CD1c-positive myeloid dendritic cell (primary cell): ENCODE results near the gene BMP8B.

Experiments used
- DNase-seq: peaks from one replicate; pipeline ENCODE4 v3.0.0-alpha.2; 2016; ENCODE audit errors: extremely low spot score

BMP8B gene

DNA sequence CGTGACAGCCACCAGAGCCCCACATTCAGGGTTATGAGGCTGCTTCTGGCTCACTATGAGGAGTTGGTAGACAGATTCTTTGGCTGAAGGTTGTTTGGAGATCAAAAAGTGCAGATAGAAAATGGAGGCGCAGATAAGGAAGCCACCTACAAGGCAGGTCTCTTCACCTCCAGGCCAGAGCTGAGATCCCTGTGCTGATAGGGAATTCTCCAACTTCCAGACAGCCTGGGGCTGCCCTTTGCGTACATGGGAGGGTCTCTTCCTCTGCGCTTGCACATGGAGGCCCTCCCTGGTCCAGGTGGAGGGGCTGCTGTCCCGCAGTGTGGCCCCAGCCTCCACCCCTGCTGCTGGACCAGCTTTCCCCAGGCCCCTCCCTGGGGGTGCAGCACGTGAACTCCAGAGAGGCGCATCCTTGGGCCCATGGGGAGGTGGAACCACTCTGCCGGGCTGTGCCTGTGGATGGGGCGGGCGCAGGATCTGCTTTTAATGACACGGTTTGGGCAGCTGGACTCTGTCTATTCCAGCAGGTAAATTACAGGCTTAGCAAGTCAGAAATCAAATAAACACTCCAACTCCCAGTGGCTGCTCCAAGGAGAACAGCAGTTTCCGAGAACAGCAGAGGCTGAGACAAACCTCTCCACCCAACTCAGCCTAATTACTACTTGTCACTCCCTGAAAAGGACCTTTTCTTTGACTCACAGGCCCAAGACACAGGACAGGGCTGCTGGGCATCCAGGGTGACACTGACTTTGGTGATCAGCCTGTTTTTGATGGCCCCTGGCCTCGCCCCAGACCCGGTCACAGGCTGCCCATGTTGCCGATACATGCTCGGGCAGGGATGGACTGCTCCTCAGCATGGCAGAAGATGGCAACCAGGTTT lies 29.9 kb downstream of the BMP8B start:
- no peak for DNase-seq

DNA sequence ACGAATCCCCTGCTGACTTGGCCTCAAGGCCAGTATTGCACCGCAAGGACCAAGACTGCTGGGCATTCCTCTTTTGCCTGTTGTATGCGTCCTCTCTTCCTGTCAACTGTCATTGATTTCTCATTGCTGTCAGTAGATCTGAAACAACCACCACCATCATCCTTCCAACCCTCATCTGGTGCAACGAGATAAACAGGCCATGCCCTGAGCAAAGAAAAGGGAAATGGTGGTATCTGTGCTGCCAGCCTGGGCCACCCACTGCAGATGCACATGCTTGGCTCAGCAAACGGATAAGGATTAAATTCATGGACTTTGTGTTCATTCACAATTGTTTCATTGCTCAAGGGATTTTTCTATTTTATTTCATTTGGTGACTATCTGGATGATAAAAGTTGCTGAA lies 31.2 kb downstream of the BMP8B start:
- no peak for DNase-seq

DNA sequence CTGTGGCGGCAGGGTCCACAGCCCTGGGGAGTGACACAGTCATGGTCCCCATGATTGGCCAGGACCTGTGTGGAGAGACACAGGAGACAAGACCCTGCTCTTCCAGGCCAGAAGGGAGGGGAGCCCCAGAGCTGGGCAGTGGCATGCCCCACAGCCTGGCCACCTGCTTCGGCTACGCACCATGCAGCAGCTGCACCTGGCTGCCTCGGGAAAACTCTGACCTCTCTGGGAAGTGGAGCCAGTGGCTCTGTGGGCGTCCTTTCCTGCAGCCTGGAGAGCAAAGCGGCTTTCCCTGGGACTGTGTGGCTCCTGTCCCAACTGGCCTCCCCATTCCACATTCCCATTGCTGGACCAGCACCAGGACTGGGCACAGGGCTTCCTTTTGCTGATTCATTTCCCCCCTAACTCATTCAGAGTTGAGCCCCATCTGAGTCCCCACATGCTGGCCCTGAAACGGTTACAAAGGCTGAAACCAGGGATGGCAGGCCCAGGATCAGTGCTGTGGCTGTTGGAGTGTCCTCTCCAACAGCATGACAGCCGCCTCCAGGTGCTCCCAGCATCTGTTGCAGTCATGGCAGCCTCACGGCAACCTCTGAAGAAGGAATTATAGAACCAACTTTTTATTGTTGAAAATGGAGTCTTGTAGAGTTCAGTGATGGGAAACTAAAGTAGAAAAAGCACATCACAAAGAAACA lies 32.6 kb downstream of the BMP8B start:
- DNase-seq: no peak

DNA sequence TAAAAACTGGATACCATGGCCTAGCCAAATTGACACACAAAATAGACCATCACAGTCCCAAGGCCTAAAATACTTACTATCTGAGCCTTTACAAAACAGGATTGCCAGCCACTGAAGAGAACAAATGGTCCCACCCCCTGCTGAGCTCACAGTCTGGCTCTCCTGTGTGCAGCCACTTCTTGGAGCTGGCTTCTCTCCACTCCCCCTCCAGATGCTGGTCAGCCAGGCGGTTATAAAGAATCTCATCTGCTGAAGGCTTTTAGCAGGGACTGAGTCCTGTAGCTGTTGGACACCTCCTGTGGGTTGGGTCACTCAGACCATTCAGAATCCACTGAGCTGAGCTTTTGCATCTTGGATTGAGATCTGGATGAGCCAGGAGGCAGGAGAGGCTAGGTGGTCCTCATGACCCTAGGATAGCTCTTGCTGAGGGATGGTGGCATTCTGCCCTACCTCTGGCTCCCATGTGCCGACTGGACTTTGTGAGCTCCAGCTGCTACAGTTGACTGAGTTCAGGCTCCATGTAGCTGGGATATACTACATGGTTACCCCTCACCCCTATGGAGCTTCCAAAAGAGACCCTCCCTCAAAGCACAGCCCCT lies 33.7 kb downstream of the BMP8B start:
- DNase-seq: no peak

DNA sequence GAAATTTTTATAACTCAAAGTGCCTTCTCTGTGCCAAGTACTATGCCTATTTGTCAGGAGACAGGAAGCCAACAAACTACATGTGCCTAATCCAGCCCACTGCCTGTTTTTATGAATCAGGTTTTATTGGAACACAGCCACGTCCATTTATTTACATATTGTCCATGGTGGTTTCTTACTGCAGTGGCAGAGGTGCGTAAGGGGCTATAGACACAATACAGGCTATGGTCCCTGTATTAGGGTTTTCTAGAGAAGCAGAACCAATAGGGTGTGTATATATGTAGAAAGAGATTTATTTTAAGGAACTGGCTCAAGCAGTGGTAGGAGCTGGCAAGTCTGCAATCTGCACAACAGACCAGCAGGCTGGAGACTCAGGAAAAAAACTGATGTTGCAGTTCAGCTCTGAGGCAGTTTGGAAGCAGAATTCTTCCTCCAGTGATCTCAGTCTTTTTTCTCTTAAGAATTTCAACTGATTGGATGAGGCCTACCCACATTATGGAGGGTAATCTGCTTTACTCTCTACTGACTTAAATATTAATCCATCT lies 34.6 kb downstream of the BMP8B start:
- DNase-seq: no peak

DNA sequence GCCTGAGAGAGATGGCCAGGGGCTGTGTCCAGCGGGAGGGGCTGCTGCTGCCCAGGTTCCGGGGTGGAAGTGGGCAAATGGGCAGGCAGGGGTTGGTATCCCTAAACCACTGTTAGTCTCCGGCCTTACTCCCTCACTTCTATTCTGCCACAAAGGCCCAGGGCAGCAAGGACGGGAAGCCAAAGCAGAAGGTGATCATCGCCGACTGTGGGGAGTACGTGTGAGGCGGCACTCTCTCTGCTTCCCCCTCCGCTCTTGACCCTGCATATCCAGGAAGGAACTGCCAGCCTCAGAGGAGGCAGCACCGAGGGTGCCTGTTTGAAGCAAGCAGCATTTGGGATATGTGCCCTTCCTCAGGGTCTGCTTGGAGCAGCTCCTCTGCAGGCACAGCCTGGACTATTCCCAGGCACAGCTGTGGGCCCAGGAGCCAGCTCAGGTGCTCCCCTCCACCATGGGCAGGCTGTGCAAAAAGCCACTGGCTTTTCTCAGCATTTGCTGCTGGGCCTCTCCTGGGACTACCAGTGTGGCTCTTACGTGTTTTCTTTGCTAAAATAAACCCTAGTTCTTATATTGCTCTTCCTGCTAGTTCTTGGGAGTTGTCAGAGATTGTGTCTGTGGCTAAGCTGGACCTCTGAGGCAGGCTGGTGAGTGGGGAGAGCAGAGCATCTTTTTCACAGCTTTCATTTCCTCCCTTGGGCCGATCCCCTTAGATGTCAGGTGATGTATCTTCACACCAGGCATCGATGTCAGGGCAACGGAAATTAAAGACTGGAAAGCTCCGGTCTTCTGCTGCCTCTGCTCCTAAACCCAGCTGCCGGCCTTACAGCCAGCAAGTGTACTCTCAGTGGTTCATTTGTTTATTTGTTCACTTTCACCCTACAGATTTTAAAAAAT lies 35.3 kb downstream of the BMP8B start:
- DNase-seq: no peak

DNA sequence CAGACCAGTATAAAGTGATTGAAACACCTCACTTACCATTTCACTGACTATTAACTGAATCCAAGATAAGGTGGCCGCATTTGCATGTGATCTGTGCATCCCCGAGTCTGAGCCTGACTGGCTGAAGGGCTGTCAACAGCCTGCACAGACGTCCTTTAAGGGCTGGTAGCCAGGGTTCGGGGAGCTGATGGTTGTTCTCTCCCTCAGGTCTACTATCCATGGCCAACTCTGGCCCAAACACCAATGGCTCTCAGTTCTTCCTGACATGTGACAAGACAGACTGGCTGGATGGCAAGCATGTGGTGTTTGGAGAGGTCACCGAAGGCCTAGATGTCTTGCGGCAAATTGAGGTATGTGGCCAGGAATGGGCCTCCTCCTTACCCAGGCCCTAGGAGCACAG lies 36.0 kb downstream of the BMP8B start:
- no peak for DNase-seq

DNA sequence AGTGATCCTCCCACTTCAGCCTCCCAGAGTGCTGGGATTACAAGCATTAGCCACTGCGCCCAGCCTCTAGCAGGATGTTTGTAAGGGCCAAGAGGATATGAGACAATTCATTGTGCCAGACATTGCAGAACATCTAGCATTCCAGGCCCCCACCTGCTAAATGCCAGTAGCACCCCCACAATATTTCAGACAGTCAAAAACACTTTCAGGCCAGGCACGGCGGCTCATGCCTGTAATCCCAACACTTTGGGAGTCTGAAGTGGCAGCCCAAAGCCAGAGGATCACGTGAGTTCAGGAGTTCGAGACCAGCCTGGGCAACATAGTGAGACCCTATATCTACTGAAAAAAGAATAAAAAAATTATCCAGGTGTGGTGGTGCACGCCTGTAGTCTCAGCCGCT lies 37.1 kb downstream of the BMP8B start:
- DNase-seq: no peak

DNA sequence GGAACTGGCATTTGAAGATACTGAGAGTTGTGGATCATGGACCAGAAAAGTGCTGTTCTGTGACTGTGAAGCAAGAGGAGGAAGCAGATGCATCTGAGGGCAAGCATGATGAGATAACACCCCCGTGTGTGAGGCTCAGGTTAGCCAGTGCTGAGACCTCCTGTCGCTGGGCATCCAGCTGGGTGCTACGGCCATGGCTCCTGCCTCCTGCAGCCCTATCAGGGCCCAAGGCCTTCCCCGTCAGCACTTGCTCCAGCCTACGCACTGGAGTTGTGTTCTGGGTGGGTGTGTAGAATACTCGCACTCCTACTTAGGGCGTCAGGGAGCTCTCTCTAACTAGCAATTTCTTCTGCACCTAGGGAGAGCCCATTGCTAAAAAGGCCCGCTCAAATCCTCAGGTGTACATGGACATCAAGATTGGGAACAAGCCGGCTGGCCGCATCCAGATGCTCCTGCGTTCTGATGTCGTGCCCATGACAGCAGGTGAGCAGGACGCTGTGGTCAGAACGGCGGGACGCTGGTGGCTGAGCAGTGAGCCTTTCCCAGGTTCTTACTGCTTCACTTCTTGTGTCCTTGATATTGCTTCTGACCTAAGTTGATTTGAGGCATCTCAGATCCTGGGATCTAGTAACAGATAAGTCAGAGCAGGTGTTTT lies 43.5 kb downstream of the BMP8B start:
- DNase-seq: no peak

DNA sequence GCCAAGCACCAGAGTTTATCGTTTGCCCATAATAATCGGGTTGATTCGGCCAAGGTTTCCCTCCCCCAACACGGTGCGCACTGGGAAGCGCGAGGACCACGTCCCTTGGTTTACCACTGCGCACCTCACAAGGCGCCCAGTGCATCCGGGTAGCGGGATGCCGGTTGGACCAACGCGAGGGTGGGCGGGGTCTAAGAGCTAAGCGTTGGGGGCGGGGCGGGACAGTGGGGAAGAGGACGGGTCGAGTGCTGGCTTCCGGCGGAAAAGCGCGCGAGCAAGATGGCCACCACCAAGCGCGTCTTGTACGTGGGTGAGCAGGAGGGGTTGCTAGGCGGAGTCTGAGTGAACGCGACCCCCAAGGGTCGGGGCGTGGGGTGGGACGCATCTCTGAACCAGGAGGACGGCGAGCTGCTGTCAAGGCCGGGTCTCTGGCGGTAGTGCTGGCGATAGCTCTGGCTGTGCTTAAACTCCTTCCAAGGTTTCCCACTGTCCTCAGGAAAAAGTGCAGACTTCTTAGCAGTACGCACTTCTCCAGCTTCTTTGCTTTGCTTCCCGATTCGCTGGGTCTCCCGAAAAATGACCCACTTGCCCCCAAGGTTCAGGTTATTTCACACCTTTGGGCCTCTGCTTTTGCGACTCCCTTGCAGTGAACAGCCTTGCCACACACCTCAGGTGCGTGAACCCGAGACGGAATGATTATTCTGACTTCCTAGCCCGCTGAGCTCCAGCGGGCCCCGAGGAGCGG lies 49.9 kb downstream of the BMP8B start, which contains the start of gene PPIE:
TSS of gene PPIE (plus strand) at position 261 of the 745 bp plus-strand sequence. CDS start at position 280, 19 bp downstream.
- peak; percentile 91 for DNase-seq

DNA sequence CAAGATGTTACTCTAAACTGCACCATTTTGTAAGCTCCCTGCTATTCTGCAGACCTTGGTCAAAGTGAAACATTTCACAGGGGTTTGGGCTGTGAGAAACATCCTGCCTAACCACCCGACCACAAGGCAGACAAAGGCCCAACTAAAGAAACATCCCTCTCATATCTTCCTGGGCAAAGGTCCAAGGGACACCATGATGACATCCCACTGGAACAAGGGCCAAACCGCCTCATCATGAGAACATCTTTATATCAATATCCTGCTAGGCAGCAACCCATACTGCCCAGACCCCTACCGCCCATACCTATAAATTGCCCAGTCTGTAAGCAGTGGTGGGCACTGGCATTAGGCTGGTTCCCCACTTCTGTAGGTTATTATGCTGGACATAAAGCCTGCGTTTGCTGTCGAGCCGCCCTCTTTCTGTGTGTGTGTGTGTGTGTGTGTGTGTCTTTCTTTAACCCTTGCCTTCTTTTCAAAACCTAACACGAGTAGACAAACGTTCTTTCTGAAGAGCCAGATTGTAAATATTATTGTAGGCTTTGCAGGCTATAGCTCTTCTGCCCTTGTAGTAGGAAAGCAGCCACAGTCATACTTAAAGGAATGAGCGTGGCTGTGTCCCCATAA lies 51.0 kb downstream of the BMP8B start:
- no peak for DNase-seq

DNA sequence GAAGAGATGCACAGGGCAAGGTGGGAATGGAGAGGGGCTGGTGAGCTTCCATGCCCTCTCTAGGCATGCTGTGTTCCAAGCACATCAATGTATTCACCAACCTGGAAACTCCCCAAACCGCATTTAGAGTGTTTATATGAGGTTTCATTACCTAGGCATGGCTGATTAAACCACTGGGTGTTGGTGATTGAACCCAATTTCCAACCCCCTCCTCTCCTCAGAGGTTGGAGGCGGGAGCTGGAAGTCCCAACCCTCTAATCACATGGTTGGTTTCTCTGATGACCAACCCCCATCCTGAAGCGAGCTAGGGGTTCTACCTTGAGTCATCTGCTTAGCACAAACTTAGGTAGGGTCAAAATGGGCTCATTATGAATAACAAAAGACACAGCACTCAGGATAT lies 52.9 kb downstream of the BMP8B start:
- no peak for DNase-seq

DNA sequence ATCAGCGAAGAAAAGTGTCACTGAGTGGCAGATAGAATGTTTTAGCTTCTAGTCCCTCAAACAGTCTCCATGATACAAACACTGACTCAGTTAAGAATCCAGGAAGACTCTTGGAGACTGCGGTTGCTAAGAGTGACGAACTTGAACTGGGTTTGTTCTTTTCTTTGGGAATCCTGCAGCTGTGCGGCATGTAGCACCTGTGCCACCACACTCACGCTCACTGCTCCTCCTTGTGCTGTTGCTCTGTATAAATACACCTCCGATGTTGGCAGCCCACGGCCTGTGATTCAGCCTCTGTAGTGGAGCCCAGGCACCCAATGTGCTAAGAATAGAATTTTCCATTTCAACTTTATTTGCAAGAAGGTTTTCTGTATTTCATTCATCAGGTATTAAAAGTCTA lies 55.5 kb downstream of the BMP8B start:
- no peak for DNase-seq

DNA sequence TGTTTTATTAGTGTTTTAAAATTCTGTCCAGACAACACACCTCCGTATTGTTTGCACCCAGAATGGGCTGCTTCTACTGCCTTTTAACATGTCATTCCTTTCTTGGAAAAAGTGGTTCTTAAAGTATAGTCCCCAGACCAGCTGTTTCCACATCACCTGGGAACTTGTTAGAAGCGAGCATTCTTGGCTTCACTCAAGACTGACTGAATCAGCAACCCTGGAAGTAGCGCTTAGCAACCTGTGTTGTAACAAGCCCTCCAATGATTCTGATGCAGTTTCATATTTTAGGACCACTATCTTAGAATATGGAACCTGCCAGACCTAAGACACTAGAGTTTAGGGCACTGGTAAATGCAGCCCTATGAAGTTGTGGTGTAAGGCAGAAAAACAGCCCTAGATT lies 55.9 kb downstream of the BMP8B start:
- no peak for DNase-seq

DNA sequence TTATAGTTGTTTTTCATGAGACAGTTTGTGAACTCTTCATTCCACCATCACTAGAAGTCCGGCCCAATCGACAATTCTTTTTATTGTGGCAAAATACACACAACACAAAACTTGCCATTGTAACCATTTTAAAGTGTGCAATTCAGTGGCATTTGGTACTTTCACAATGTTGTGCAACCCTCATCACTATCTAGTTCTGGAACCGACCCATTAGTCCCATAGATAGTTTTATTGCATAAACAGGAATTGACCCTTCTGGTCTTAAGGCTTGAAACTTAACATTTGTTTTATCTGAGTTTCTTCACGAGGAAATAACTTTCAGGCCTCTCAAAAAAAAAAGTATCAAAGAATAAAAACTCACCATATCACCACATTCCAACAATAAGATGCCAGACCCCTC lies 58.8 kb downstream of the BMP8B start:
- no peak for DNase-seq

DNA sequence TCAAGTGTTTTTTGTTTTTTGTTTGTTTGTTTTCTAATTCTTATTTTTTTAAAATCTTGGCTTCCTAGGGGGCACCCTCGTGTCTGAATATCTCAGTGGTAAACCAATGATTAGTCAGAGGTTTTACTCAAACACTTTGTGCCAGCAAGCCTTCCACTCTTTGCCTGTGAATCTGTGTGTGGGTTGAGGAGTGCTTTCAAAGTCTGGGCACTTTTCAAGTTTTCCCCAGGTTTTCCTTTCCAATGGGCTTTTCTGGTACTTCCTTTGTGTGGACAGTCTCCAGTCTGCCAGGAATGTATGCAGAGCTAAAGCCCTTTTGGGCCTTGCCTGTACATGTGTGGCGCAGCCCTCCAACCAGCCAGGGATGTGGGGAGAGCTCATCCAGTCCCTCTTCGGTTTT lies 59.6 kb downstream of the BMP8B start:
- DNase-seq: no peak

DNA sequence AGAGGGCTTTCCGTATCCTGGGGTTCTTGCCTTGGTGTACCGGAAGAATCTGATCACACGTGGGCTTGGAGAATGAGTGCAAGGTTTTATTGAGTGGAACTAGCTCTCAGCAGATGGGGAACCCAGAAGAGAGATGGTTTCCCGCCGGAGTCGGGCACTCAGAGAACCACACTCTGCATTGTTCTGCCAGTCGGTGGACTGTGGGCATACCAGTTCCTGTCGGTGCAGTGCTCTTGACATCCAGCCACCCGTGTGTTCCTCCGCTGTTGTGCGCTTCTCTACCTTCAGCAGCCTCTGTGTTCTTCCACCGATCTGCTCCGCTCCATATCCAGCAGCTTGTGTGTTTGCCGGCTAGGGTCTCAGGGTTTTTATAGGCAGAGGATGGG lies 60.7 kb downstream of the BMP8B start:
- DNase-seq: no peak

DNA sequence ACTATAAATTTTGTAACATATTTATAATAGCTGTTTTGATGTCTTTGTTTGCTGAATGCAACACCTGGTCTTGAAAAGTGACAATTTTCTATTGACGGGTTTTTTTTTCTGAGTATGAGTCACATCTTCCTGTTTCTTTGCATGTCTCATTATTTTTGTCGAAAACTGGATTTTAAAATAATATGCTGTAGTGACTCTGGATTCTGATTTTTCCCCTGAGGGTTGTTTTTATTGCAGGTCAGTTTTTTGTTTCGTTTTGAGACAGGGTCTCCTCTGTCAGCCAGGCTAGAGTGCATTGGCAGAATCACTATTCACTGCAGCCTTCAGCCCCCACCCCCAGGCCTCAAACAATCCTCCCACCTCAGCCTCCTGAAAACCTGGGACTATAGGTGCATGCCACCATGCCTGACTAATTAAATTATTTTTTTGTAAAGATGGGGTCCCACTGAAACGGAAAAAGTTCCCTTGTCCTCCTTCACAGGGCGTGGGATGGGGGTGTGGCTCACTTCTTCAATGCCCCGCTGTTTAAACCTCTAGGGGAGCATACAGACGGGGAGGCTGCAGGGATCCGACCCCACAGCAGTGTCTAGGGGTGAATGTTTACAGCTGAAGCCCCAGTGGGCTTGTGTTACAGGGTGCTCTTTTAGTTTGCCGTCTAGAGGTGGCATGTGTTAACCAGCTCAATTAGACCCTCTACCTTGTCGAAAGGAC lies 61.3 kb downstream of the BMP8B start:
- DNase-seq: peak; percentile 24

DNA sequence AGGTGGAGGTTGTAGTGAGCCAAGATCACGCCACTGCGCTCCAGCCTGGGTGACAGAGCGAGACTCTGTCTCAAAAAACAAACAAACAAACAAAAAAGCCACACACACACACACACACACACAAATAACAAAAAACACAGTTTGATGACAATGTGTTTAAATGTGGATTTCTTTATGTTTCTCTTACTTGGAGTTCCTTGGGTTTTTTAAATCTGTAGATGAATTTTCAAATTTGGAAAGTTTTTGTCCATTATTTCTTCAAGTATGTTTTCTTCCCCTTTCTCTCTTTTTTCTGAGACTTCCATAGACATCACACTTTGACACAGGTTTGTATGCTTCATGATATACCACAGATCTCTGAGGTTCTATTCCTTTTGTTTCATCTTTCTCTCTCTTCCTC lies 62.1 kb downstream of the BMP8B start:
- no peak for DNase-seq
